HG03575 (cell line): ENCODE data around the gene LRRC59.
"Not testable (repeated sequence)": the region's sequence is repeated elsewhere in the genome, so short reads cannot be mapped to it uniquely, and the experiment has no call there.

ENCODE experiments used
- ATAC-seq: cut with Tn5 transposase; IDR thresholded peaks from one replicate; pipeline ENCODE4 v1.9.1; 2021; ENCODE audit not compliant: unreplicated experiment, insufficient number of reproducible peaks, low FRiP score; ENCODE audit errors: extremely low read depth

The LRRC59 gene

GRCh38 chr17:50425682-50426471 lies 28.6 kb upstream of the LRRC59 start, which contains the start of gene ACSF2:
Gene ACSF2 (plus strand): TSS chr17:50426218. CDS start chr17:50426262, 44 bp downstream.
- ATAC-seq, result no peak

GRCh38 chr17:50424996-50425681 lies 27.8 kb upstream of the LRRC59 start:
- ATAC-seq, result no peak

- no peak for ATAC-seq
These were observed 27.1 kb upstream of the LRRC59 start for GRCh38 chr17:50424246-50424995.

DNA sequence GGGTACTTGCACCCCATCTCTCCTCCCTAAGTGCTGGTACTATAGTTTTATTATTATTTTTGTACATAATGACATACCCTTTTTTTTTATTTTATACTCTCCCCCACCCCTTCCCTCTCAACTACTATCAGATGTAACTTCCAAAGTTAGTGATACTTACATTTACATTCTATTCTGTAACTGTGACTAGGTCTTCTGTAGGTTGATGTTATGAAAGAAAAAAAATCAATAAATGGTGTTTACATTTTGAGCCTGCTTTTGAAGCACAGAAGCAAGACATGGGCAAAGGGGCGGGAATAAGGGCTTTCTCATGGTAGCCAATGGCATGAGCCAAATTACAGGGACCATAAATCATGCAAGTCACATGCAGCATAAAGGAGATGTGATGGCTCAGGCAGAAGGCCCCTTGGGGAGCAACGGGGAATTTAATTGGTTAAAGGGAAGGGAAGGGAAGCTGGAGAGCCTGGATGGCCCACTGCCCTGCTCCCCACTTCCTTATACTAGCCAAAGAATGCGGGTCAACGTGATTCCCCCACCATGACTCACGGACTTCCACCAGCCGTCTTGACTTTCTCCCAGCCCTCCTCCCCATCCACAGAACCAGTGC lies 26.3 kb upstream of the LRRC59 start:
- no peak for ATAC-seq

DNA sequence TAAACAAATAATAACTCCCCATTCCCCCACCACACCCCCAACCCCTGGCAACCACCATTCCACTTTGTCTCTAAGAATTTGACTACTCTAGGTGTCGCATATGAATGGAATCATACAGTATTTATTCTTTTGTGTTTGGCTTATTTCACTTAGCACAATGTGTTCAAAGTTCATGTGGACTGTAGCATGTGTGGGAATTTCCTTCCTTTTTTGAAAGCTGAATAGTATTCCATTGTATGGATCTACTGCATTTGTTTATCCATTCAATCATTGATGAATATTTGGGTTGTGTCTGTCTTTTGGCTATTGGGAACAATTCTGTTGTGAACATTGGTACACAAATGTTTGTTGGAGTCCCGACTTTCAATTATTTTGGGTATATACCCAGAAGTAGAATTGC lies 25.4 kb upstream of the LRRC59 start:
- no peak for ATAC-seq

GRCh38 chr17:50421308-50422051 lies 24.2 kb upstream of the LRRC59 start:
- ATAC-seq, result no peak

DNA sequence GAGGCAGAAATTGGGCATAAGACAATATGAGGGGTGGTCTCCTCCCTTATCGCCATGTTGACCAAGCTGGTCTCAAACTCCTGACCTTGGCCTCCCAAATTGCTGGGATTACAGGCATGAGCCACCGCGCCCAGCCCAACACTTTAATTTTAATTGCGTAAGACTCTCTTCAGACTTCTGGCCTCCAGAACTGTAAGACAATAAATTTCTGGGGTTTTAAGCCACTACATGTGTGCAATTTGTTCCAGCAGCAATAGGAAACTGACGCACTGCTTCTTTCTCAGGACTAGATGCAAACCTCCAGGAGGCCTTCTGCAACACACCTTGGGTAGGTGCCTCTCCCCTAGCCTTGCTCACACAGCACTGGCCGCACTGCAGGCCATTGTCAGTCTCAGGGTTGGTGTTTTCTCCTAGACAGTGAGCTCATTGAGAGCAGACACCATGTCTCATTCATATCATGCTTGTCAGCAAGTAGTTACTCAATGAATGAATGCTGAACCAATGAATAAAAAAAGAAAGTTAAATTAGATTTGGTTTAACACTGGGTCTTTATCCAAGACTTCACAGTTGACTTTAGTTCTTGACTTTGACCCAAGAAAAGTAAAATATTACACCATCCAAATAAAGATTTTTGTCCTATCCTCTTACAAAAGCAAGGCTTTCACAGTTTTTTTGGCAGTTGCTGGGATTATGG lies 23.2 kb upstream of the LRRC59 start:
- ATAC-seq, result no peak

GRCh38 chr17:50419577-50419976 lies 22.3 kb upstream of the LRRC59 start:
- ATAC-seq, result not testable (repeated sequence)

DNA sequence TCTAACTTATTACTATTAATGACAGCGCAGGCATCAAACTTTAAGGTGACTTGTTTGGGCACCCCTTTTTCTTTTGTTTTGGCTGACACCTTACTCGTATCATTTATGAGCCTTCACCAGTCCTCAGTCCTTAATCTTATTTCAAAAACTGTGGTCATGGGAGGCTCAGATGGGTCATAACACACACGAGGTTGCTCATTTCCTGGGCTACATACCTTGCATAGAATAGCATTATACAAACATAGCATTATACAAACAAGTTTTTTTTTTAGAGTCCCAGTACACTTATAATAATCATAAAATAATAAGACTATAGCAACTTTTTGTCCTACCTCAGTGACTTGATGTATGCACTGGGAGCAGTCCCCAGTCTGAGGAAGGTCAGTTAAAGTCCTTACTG lies 17.5 kb upstream of the LRRC59 start:
- ATAC-seq, result no peak

DNA sequence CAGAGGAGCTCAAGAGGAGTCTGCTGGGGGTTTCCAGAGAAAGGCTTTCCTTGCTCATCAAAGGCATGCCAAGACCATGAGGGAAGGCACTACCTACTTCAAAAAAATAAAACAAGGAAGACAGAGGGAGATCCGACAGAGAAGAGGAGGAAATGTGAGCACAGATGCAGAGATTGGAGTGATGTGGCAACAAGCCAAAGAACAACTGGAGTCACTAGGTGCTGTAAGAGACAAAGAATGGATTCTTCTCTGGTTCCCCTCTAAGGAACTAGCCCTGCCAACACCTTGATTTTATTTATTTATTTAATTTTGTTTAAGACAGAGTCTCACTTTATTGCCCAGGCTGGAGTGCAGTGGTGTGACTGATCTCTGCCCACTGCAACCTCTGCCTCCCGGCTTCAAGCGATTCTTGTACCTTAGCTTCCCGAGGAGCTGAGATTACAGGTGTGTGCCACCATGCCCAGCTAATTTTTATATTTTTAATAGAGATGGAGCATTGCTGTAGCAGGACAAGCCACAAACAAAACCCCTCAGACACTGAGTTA lies 14.9 kb upstream of the LRRC59 start:
- ATAC-seq, result no peak

DNA sequence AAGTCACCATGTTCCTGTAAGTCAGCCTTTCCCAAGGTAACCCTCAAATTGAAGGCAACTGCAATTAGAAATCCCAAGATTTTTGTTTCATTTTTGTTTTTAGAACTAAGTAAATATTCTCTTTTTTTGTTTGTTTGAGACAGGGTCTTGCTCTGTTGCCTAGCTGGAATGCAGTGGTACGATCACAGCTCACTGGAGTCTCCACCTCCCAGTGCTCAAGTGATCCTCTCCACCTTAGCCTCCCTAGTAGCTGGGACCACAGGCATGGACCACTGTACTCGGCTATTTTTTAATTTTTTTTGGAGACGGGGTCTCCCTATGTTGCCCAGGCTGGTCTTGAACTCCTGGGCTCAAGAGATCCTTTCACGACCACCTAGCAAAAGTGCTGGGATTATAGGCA lies 10.6 kb upstream of the LRRC59 start:
- no peak for ATAC-seq

DNA sequence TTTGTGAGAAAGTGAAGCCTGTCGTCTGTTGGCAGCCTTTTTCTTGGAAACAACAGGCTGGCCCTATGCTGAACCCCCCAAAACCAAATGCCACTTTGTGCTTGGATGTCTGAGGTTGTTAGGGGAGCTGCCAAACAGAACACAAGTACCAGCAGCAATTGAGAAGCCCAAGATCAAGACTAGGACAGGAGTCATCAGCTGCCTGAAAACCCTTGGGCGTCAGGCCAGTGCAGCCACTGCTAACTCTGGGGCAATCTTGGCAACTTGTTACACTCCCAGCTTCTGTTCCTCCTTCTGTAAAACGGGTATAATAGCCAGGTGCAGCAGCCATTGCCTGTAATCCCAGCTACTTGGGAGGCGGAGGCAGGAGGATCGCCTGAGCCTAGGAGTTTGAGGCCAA lies 9.3 kb upstream of the LRRC59 start:
- ATAC-seq, result no peak

DNA sequence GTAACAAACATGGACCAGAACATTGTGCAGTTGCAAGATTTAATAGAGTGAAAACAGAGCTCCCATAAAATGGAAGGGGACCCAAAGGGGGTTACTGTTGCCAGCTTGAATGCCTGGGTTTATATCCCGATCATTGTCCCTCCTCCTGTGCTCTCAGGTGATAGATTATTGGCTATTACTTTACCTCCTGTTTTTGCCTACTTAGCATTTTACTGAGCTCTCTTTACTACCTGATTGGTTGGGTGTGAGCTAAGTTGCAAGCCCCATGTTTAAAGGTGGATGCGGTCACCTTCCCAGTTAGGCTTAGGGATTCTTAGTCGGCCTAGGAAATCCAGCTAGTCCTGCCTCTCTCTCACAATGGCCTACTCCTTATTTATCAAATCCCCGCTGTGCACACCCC lies 8.0 kb upstream of the LRRC59 start:
- not testable (repeated sequence) for ATAC-seq

DNA sequence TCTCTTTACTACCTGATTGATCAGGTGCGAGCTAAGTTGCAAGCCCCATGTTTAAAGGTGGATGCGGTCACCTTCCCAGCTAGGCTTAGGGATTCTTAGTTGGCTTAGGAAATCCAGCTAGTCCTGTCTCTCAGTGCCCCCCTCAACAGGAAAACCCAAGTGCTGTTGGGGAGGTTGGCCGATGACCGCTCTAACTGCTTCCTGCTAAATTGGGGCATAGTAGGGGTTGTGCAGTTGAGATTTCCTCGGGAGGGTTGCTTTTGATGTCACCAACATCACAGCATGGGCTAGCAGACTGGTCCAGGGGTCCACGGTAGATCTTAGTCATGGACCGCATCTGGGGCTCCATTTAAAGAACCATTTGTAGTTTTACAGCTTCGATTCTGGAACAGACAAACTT lies 2.3 kb upstream of the LRRC59 start:
- ATAC-seq, result not testable (repeated sequence)

DNA sequence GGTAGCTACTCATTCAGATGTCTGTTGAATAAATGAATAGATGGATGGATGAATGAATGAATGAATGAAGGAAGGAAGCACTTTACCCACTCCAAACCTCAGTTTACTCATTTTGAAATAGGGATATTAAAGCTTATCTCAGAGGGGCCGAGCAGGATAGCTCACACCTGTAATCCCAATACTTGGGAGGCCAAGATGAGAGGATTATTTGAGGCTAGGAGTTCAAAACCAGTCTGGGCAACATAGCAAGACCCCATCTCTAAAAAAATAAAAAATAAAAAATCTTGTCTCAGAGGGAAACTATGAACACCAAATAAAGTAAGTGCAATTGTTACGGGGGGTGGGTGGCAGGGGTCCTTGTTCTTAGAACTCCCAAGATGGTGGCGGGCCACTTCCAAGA lies 1.3 kb upstream of the LRRC59 start:
- ATAC-seq, result not testable (repeated sequence)

DNA sequence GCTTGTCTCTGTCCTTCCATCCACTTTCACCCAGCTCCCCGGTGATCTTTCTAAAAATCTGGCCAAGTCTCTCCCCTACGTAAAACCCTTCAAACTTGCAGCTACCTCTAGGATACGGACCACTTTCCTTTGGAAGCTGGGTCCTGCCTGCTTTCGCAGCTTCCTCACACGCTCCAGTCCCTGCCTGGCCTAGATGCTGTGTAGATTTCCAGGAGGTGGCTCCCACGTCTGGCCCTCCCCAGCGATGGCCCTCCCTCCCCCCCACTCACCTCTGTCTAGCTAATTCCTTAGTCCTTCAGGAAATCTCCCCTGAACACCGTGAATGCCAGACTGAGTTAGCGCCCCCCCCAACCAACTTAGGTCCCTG lies 579 bp upstream of the LRRC59 start:
- ATAC-seq, result no peak

DNA sequence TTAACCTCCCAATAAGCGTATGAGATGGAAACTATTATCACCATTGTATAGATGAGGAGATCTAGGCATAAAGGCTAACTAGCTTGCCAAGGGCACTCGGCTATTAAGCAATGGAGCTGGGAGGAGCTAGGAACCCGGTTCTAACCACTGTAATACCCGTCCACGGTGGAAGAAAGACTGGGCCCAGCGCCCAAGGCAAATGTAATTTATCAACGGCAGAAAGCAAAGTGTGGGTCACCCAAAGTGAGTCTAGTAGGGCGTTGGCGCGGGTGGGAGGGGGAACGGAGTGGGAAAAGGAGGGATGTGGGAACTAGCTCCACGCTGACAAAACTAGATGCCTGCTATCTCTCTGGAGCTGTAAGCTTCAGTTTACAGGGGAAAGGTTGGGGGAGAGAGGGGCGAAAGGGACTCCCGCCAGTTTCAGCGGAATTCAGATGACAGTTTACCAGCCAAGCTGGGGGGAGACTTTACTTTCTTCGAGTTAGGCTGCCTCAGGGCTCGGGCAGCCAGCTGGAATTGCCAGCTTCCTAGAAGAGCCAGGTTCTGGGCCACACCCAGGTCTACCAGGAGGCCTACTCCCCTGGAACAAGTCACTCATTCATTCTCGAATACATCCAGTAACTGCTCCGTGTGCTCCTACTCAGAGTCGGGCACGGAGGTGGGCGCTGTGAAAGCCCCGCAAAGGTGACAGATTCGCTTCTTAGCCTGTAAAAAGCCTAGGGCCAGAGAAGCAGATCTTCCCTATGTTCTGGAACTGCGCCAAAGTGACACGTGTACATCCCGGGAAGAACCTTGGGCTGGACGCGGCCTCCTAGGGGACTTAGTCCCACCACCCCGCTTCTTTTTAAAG lies 837 bp downstream of the LRRC59 start:
- no peak for ATAC-seq
